ENCODE results near the gene CDK16. TPM values are rescaled to one million over a fixed set of nuclear protein-coding genes. Genes with fewer than 3 reads are reported as not detected.

The CDK16 gene
- total and polyA plus RNA-seq, 2 donors (not counting 1 experiment from before 2014, with no cell fraction given), result 68.2 to 92.9 TPM

- intact Hi-C loops (cut with micrococcal nuclease), result no loop called here
- Histone ChIP-seq H3K4me1 (ENCODE audit: control insufficient read depth in 2 of 2, insufficient read depth in 2 of 2, low read length in 2 of 2) (no peaks in the 10 kb centered on the region), H3K27me3 (replicated peaks in 1 of 4; ENCODE audit: control extremely low read depth in 1 of 4, control insufficient read depth in 3 of 4, insufficient read depth in 4 of 4, low read length in 3 of 4) (no peaks in the 10 kb centered on the region), H3K9ac (ENCODE audit: low read length) (no peak overlapping the region), H3K27ac (ENCODE audit: low read length in 2 of 2) (no peak overlapping the region), H3K4me3 (ENCODE audit: control extremely low read depth in 1 of 5, extremely low read depth in 1 of 5, insufficient read depth in 1 of 5, low read depth in 2 of 5, low read length in 4 of 5) (no peak overlapping the region), H3K79me2 (ENCODE audit: control insufficient read depth, insufficient read depth, low read length) (no peaks in the 10 kb centered on the region), H3K9me3 (ENCODE audit: control extremely low read depth in 1 of 3, control insufficient read depth in 2 of 3, insufficient read depth in 1 of 3, low read length in 2 of 3) (no peaks in the 10 kb centered on the region), H3K4me2 (replicated peaks; ENCODE audit: low read depth, low read length, poor library complexity, severe bottlenecking) (no peak overlapping the region), H2AFZ (ENCODE audit: insufficient read depth, low read depth, low read length, poor library complexity, severe bottlenecking) (no peak overlapping the region), H3K36me3 (replicated peaks in 1 of 2; ENCODE audit: control extremely low read depth in 1 of 2, control insufficient read depth in 1 of 2, extremely low read depth in 1 of 2, insufficient read depth in 2 of 2, low read length in 1 of 2) (peaks cover 0 to 42% of the 10 kb centered on the region in 2 experiments), H4K20me1 (ENCODE audit: control insufficient read depth, insufficient read depth, low read length, poor library complexity, severe bottlenecking) (no peaks in the 10 kb centered on the region)
- no peaks in the 10 kb centered on the region for H3K9me3 Mint-ChIP-seq (ENCODE audit: insufficient read depth)
- no peaks in the 10 kb centered on the region for H3K27me3 Mint-ChIP-seq
- no peak overlapping the region for H3K4me3 Mint-ChIP-seq
- H3K4me1 Mint-ChIP-seq, result no peaks in the 10 kb centered on the region
- DNase-seq, result no peak
- ChIA-PET CTCF (no interaction called here), POLR2A (no interaction called here)
- TF ChIP-seq CTCF (IDR thresholded peaks at IDR 0.05) (no peak), EZH2 (IDR thresholded peaks at IDR 0.05; ENCODE audit: borderline replicate concordance, insufficient read depth, low read depth, low read length, poor library complexity, severe bottlenecking) (no peak)
- no peak overlapping the region for H3K27ac Mint-ChIP-seq
- WGBS (ENCODE audit: insufficient coverage), result no CpG with 5 or more reads among the region's 8 CpGs
- no peak for ATAC-seq (ENCODE audit: low read depth)
These were observed 38.1 kb upstream of the CDK16 start for GRCh38 chrX:47180346-47180745.

GRCh38 chrX:47181301-47181700 lies 37.2 kb upstream of the CDK16 start:
- TF ChIP-seq EZH2 (IDR thresholded peaks at IDR 0.05; ENCODE audit: borderline replicate concordance, insufficient read depth, low read depth, low read length, poor library complexity, severe bottlenecking) (no peak), CTCF (IDR thresholded peaks at IDR 0.05) (no peak)
- H2AFZ ChIP-seq (ENCODE audit: insufficient read depth, low read depth, low read length, poor library complexity, severe bottlenecking), result no peak overlapping the region
- H3K27ac ChIP-seq (ENCODE audit: low read length in 2 of 2), result no peak overlapping the region
- no peaks in the 10 kb centered on the region for H3K4me1 ChIP-seq (ENCODE audit: control insufficient read depth in 2 of 2, insufficient read depth in 2 of 2, low read length in 2 of 2)
- no peaks in the 10 kb centered on the region for H3K27me3 Mint-ChIP-seq
- no peak overlapping the region for H3K27ac Mint-ChIP-seq
- intact Hi-C loops (cut with micrococcal nuclease), result no loop called here
- H3K4me3 ChIP-seq (ENCODE audit: control extremely low read depth in 1 of 5, extremely low read depth in 1 of 5, insufficient read depth in 1 of 5, low read depth in 2 of 5, low read length in 4 of 5), result no peak overlapping the region
- ChIA-PET CTCF (no interaction called here), POLR2A (no interaction called here)
- 98% methylated on average over 9 of the region's 10 CpGs for WGBS (ENCODE audit: insufficient coverage)
- no peaks in the 10 kb centered on the region for H3K27me3 ChIP-seq (replicated peaks in 1 of 4; ENCODE audit: control extremely low read depth in 1 of 4, control insufficient read depth in 3 of 4, insufficient read depth in 4 of 4, low read length in 3 of 4)
- H3K4me2 ChIP-seq (replicated peaks; ENCODE audit: low read depth, low read length, poor library complexity, severe bottlenecking), result no peak overlapping the region
- no peaks in the 10 kb centered on the region for H4K20me1 ChIP-seq (ENCODE audit: control insufficient read depth, insufficient read depth, low read length, poor library complexity, severe bottlenecking)
- H3K9me3 Mint-ChIP-seq (ENCODE audit: insufficient read depth), result no peaks in the 10 kb centered on the region
- H3K9ac ChIP-seq (ENCODE audit: low read length), result no peak overlapping the region
- no peaks in the 10 kb centered on the region for H3K9me3 ChIP-seq (ENCODE audit: control extremely low read depth in 1 of 3, control insufficient read depth in 2 of 3, insufficient read depth in 1 of 3, low read length in 2 of 3)
- H3K36me3 ChIP-seq (replicated peaks in 1 of 2; ENCODE audit: control extremely low read depth in 1 of 2, control insufficient read depth in 1 of 2, extremely low read depth in 1 of 2, insufficient read depth in 2 of 2, low read length in 1 of 2), result peaks cover 0 to 43% of the 10 kb centered on the region in 2 experiments
- DNase-seq (no peak), ATAC-seq (ENCODE audit: low read depth) (no peak)
- H3K4me3 Mint-ChIP-seq, result no peak overlapping the region
- no peaks in the 10 kb centered on the region for H3K4me1 Mint-ChIP-seq
- no peaks in the 10 kb centered on the region for H3K79me2 ChIP-seq (ENCODE audit: control insufficient read depth, insufficient read depth, low read length)

Data from B cell (primary cell).